ENCODE results near the gene ETV2.

GRCh38 chr19:35670686-35671085 lies 29.1 kb downstream of the ETV2 start:
- no peak for TF ChIP-seq CTCF (IDR thresholded peaks at IDR 0.05; ENCODE audit: insufficient read depth, low read length)
- TF ChIP-seq SPI1 (IDR thresholded peaks at IDR 0.05; ENCODE audit: borderline replicate concordance, low read depth) = no peak
